ENCODE measurements around the gene TRIM62.

- TF ChIP-seq POLR2A (IDR thresholded peaks at IDR 0.05) = no peak
- TF ChIP-seq CTCF (IDR thresholded peaks at IDR 0.05) = no peak
Observed at GRCh38 chr1:33190701-33191100, 8.9 kb upstream of the TRIM62 start.
